GM12874 (cell line): ENCODE measurements around the gene CHMP4A.

Source experiments
- TF ChIP-seq, protein P1 (sequence below): IDR thresholded peaks from 2 replicates; pipeline ENCODE4 v1.5.1; 2011; ENCODE audit warnings: low read depth, mild to moderate bottlenecking, control low read depth, low read length, moderate library complexity; ENCODE audit not compliant: insufficient read depth

The CHMP4A gene

DNA sequence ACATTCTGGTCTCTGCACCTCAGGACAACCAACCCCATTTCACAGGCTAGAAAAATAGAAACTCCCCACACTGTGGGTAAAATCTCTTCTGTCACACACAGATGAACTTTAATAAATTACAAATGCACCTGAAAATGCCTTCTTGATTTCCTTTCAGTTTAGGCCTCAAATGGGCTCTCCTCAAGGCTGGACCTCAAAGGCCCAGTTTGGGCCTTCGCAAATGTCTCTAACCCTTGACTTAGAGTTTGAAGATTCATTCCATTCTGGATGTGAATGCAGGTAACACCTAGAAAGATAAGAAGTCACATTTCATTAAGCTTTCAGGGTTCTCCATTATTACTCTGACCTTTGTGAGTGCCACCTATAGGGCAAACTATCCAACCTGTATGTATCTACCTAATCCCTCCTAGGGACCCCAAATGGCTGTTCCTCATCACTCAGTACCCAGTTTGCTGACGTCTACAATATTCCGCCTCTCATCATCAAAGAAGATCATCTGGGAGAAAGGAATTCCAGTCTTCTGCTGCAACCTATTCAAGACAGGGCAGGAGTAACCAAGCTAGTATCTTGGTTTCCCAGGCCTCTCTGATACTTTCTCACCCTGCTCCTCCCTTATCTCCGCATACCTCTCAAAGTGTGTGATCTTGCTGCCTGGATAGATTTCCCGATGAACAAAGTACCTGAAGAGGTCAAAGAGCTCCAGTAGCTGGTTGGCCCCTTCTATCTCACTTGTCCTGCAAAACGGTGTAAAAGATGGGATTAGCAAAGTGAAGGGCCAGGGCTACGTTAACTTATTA is 776 bp upstream of the CHMP4A start:
- TF ChIP-seq, protein P1, sequence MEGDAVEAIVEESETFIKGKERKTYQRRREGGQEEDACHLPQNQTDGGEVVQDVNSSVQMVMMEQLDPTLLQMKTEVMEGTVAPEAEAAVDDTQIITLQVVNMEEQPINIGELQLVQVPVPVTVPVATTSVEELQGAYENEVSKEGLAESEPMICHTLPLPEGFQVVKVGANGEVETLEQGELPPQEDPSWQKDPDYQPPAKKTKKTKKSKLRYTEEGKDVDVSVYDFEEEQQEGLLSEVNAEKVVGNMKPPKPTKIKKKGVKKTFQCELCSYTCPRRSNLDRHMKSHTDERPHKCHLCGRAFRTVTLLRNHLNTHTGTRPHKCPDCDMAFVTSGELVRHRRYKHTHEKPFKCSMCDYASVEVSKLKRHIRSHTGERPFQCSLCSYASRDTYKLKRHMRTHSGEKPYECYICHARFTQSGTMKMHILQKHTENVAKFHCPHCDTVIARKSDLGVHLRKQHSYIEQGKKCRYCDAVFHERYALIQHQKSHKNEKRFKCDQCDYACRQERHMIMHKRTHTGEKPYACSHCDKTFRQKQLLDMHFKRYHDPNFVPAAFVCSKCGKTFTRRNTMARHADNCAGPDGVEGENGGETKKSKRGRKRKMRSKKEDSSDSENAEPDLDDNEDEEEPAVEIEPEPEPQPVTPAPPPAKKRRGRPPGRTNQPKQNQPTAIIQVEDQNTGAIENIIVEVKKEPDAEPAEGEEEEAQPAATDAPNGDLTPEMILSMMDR: no peak

DNA sequence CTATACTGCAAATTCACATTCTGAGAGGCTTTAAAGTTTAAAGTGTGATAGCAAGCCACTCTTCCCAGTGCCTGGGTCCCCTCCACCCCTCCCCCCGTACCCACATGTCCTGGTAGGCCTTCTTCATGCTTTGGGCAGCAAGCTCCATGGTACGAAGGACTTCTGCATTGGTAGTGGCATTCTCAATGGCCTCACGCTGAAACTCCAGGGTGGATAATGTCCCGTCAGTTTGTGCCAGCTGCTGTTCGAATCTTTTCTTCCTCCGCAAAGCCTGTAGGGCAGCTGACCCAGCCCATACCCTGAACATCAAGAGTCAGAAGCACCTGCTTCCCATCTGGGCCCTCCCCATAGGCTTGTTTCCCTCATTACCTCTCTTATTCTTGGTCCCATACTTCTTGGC is 2.0 kb downstream of the CHMP4A start:
- TF ChIP-seq, protein P1: no peak

DNA sequence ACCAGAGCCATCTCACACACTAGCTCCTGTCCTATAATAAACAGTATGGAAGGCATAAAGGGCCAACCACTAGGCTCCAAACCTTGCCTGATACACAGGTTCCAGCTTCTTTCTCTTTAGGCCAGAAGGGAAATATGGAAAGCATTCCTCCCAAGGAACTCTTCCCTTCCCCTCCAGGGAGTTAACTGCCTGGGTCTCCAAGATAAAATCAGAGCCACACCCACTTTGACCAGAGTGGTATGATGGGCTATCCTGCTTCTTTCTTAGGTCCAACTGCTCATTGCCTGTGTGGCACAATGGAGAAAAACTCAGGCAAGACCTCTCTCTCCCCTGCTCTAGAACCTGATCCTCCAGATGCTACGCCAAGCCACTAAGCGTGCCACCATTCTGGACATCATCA is 5.7 kb downstream of the CHMP4A start:
- TF ChIP-seq, protein P1: no peak

DNA sequence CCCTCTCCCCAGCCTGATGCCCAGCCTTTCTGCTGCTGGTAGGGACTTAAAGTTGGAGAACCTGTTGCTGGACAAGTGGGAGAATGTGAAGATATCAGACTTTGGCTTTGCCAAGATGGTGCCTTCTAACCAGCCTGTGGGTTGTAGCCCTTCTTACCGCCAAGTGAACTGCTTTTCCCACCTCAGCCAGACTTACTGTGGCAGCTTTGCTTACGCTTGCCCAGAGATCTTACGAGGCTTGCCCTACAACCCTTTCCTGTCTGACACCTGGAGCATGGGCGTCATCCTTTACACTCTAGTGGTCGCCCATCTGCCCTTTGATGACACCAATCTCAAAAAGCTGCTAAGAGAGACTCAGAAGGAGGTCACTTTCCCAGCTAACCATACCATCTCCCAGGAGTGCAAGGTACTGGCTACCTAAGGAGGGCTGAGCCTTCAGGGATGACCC is 6.2 kb downstream of the CHMP4A start:
- TF ChIP-seq, protein P1: no peak

DNA sequence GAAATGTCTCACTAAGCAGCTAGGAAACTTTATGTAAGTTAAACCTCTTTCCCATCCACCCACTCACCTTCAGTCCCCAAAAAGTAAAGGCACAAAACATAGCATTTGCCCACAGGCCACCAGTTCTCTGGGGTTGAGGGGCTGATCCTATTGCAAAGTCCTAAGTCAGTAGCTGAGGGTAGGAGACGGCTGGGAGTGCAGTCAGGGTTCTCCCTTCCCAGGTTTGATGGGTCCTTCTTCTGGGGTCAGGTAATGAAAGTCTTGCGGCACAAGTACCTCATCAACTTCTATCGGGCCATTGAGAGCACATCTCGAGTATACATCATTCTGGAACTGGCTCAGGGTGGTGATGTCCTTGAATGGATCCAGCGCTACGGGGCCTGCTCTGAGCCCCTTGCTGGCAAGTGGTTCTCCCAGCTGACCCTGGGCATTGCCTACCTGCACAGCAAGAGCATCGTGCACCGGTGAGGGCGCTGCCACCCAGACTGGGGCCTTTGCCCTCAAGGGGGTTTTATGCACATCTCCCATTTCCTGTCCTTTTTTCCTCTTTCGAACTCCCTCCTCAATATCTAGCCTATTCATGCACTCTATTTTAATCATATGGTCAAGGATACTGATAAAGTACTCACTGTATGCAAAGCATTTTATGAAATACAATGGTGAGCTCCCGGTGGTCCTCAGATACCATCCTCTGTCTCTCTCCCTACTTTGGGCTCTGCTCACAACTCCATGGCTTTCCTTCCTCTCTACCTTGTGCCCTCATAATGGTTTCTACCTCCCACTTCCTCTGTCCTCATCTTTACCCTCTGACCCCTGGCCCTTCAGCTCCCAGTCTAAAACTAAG is 6.8 kb downstream of the CHMP4A start:
- TF ChIP-seq, protein P1: no peak

DNA sequence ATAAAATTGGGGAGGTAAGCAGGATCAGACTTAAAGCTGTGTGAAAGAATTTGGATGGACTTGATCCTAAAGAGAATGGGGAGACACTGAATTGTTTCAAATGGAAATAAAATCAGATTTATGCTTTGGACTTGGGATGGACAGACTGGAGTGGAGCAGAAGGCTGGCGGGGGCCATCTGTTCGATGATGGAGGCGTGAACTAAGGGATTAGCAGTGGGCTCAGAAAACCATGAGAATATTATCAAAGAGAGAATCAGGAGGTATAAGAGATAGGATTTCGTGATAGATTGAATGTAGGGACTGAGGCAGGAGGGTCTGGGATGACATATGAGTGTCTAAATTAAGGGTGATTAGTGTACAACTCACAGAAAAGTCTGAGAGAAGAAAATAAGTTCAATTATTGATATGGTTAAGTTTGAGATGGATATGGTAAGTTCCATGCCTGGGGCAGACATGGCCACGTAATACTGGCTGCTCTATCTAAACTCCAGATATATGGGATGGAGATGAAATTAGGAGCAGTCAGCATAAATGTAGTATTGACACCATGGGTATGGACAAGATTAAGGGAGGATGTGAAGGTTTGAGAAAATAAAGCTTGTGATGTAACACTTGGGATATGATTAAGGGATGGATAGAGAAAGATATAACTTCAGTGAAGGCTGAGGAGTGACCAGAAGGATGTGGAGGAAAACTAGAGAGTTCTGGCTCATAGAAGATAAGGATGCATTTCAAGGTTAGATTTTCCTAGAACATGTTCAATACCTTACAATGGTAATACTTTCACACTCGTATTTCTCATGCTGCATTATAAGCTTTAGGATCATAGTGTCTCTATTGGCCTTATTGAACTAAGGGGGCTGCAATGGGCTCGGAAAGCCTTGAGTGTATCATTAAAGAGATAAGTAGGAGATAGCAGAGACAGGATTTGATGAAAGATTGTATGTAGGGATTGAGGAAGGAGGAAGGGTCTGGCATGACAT is 8.8 kb downstream of the CHMP4A start:
- TF ChIP-seq, protein P1: no peak
